Measurements from ENCODE around the gene FAM53C.

DNA sequence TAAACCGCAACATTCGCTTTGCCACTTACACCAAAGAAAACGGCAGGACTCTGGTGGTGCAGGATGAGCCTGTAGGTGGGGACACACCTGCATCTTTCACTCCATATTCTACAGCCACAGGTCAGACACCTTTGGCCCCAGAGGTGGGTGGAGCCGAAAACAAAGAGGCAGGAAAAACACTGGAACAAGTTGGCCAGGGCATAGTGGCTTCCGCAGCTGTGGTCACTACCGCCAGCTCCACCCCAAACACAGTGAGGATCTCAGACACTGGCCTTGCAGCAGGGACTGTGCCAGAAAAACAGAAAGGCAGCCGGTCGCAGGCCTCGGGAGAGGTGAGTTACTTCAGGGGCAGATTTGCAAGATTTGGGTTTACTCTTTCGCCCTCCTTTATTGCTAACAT is 48.2 kb downstream of the FAM53C start:
- TF ChIP-seq ZFP30 (CRISPR knock-in tag; IDR thresholded peaks at IDR 0.05) (no peak), BACH2 (CRISPR knock-in tag; IDR thresholded peaks at IDR 0.05; ENCODE audit: borderline replicate concordance) (no peak), ISL1 (CRISPR knock-in tag; IDR thresholded peaks at IDR 0.05) (no peak), CSDC2 (CRISPR knock-in tag; IDR thresholded peaks at IDR 0.05) (no peak), SNAI2 (CRISPR knock-in tag; IDR thresholded peaks at IDR 0.05) (no peak), ZNF8 (CRISPR knock-in tag; IDR thresholded peaks at IDR 0.05) (no peak), ESRRG (CRISPR knock-in tag; IDR thresholded peaks at IDR 0.05) (no peak), TOX (CRISPR knock-in tag; IDR thresholded peaks at IDR 0.05; ENCODE audit: borderline replicate concordance) (no peak), ARNTL (CRISPR knock-in tag; IDR thresholded peaks at IDR 0.05; ENCODE audit: borderline replicate concordance, low read depth) (no peak), ZNF70 (CRISPR knock-in tag; IDR thresholded peaks at IDR 0.05) (no peak), RARB (CRISPR knock-in tag; IDR thresholded peaks at IDR 0.05) (no peak)
- TF ChIP-seq, protein P1, sequence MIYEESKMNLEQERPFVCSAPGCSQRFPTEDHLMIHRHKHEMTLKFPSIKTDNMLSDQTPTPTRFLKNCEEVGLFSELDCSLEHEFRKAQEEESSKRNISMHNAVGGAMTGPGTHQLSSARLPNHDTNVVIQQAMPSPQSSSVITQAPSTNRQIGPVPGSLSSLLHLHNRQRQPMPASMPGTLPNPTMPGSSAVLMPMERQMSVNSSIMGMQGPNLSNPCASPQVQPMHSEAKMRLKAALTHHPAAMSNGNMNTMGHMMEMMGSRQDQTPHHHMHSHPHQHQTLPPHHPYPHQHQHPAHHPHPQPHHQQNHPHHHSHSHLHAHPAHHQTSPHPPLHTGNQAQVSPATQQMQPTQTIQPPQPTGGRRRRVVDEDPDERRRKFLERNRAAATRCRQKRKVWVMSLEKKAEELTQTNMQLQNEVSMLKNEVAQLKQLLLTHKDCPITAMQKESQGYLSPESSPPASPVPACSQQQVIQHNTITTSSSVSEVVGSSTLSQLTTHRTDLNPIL (CRISPR knock-in tag; IDR thresholded peaks at IDR 0.05; ENCODE audit: low read depth): no peak
- TF ChIP-seq, protein P2, sequence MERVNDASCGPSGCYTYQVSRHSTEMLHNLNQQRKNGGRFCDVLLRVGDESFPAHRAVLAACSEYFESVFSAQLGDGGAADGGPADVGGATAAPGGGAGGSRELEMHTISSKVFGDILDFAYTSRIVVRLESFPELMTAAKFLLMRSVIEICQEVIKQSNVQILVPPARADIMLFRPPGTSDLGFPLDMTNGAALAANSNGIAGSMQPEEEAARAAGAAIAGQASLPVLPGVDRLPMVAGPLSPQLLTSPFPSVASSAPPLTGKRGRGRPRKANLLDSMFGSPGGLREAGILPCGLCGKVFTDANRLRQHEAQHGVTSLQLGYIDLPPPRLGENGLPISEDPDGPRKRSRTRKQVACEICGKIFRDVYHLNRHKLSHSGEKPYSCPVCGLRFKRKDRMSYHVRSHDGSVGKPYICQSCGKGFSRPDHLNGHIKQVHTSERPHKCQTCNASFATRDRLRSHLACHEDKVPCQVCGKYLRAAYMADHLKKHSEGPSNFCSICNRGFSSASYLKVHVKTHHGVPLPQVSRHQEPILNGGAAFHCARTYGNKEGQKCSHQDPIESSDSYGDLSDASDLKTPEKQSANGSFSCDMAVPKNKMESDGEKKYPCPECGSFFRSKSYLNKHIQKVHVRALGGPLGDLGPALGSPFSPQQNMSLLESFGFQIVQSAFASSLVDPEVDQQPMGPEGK (CRISPR knock-in tag; IDR thresholded peaks at IDR 0.05; ENCODE audit: borderline replicate concordance): no peak
- TF ChIP-seq, protein P3, sequence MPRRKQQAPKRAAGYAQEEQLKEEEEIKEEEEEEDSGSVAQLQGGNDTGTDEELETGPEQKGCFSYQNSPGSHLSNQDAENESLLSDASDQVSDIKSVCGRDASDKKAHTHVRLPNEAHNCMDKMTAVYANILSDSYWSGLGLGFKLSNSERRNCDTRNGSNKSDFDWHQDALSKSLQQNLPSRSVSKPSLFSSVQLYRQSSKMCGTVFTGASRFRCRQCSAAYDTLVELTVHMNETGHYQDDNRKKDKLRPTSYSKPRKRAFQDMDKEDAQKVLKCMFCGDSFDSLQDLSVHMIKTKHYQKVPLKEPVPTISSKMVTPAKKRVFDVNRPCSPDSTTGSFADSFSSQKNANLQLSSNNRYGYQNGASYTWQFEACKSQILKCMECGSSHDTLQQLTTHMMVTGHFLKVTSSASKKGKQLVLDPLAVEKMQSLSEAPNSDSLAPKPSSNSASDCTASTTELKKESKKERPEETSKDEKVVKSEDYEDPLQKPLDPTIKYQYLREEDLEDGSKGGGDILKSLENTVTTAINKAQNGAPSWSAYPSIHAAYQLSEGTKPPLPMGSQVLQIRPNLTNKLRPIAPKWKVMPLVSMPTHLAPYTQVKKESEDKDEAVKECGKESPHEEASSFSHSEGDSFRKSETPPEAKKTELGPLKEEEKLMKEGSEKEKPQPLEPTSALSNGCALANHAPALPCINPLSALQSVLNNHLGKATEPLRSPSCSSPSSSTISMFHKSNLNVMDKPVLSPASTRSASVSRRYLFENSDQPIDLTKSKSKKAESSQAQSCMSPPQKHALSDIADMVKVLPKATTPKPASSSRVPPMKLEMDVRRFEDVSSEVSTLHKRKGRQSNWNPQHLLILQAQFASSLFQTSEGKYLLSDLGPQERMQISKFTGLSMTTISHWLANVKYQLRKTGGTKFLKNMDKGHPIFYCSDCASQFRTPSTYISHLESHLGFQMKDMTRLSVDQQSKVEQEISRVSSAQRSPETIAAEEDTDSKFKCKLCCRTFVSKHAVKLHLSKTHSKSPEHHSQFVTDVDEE (CRISPR knock-in tag; IDR thresholded peaks at IDR 0.05): no peak

Measured in SK-N-SH treated with all-trans-retinoic acid at 6 μM for 48 hours (cell line).